COLO829 (cell line): ENCODE results near the gene PCAT7.
"Not testable (repeated sequence)": the region's sequence is repeated elsewhere in the genome, so short reads cannot be mapped to it uniquely, and the experiment has no call there.

Experiments
- DNase-seq: peaks from one replicate; pipeline ENCODE4 v3.0.0; 2012; ENCODE audit warnings: low spot score

Gene PCAT7

DNA sequence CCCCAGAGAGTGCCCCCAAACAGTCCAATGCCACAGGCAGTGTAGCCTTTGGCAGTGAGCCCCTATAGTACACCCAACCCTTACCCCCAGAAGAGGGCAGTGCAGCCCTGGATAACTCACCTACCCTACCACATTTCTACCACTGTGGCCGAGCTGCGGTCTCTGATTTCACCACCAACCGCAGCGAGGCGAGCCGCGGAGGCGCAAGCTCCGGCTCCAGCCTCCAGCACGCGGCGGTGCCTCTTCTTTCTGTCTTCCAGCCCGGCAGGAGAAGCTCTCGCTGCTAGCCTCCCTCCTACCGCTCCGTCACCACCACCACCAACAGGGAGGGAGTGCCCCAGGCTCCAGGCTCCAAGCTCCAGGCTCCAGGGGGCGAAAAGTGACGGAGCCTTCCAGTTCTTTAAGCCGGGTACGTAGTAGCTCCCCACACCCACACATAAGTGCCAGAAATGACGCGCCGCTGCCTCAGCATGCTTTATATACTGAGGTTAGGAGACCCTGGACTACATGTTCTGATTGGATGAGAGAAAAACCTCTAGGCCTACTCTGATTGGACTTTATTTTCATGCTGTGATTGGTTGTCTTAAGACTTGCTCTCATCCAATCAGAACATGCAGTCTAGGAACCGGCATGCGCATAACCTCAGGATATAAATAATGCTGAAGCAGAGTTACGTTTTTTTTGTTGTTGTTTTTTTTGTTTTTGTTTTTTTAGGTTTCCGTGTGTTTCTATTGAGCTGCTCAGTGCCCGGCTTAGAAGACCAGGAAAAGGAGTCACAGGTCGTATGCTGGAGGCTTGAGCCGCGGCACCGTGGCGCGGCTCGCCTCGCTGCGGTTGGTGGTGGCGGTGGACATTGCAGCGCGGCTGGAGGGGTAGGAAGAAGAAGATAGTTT lies at the start of gene PCAT7:
Gene PCAT7 (plus strand): TSS at position 645 of the 893 bp plus-strand sequence.
- peak; percentile 60 for DNase-seq

- DNase-seq, result not testable (repeated sequence)
Observed at GRCh38 chr9:94506370-94506769, 48.5 kb upstream of the PCAT7 start.

DNA sequence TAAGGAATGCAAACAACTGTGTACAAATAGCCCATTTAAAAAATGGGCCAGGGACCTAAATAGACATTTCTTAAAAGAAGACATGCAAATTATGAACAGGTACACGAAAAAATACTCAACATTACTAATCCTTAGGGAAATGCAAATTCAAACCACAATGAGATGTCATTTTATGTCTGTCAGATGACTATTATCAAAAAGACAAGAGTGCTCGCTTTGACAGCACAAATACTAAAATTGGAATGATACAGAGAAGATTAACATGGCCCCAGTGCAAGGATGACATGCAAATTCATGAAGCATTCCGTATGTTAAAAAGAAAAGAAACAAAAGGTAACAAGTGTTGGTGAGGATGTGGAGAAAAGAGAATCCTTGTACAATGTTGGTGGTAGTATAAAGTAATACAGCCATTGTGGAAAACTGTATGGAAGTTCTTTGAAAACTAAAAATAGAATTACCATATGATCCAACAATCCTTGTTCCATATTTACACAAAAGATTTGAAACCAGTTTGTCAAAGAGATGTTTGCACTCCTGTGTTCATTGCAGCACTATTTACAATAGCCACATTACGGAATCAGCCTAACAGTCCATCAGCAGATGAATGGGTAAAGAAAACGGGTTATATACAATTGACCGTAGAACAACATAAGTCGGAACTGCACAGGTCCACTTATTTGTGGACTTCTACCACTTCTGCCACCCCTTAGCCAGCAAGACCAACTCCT lies 47.2 kb upstream of the PCAT7 start:
- DNase-seq, result no peak

DNA sequence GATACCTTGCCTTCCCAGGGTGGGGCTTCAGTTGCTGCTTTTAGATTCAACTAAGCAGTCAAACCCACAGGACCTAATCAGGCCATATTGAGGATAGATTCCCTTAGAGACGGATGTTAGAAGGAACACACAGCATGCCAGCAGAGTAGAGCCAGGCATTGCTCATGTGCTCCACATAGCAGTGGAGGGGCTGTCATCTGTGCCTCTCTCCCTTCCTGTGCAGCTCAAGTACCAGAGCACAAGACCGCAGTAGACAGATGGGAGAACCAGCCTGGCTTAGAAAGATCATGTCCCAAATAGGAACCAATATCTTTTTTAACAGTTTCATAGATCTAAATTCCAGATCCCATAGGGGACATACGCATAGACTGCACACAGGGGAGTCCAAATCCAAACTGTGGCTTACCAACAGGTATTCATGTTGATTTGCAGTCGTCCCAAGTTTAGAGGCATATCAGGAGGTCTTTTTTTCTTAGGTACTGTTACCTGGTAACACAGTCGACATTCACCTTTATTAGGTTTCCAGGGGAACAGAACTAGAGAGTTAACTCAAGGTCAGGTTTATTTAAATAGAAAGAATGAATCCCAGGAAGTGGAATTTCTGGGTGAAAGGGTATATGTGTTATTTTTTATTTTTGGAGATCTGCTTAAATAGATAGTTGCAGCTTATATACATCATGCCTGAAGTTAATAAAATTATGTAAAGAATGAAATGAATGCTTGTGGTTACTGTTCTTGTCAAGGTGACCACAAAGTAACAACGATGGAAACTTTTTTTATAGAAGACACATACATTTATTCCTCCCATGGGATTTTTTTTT lies 43.5 kb upstream of the PCAT7 start:
- DNase-seq, result peak; percentile 5

GRCh38 chr9:94511955-94512265 lies 43.0 kb upstream of the PCAT7 start:
- no peak for DNase-seq

GRCh38 chr9:94514722-94515121 lies 40.2 kb upstream of the PCAT7 start:
- DNase-seq, result no peak

DNA sequence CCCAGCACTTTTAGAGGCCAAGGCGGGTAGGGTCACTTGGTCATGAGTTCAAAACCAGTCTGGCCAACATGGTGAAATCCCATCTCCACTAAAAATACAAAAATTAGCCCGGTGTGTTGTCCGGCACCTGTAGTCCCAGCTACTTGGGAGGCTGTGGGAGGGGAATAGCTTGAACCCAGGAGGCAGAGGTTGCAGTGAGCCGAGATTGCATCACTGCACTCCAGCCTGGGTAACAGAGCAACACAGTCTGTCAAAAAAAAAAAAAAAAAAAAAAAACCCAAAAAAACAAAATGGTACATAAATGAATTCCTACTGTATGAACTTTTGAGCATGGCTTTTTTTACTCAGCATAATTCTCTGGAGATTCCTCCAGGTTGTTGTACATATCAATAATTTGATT lies 37.6 kb upstream of the PCAT7 start:
- DNase-seq, result no peak

DNA sequence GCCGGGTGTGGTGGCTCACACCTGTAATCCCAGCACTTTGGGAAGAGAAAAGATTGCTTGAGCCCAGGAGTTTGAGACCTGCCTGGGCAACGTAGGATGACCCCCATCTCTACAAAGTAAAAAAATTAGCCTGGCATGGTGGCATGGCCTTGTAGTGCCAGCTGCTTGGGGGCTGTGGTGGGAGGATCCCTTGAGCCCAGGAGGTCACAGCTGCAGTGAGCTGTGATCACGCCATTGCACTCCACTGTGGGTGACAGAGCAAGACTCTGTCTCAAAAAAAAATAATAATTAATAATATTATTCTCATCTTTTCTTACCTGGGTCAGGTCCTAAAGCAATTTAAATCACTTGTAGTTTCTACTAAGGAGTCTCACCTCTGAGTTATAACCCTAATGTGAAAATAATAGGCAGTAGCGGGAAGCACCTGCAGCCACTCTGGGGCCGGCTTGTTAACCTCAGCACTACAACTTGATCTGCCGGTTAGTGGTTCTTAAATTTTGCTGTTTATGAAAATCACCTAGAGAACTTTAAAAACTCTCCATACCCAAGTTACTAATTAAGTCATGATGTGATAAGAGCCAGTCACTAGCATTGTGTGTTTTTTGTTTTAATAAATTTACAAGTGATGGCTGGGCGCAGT lies 29.4 kb upstream of the PCAT7 start:
- DNase-seq, result no peak

- no peak for DNase-seq
Observed at GRCh38 chr9:94526271-94526670, 28.6 kb upstream of the PCAT7 start.

- no peak for DNase-seq
Observed at GRCh38 chr9:94526951-94527350, 27.9 kb upstream of the PCAT7 start.

- DNase-seq, result no peak
Observed at GRCh38 chr9:94528886-94529285, 26.0 kb upstream of the PCAT7 start.

DNA sequence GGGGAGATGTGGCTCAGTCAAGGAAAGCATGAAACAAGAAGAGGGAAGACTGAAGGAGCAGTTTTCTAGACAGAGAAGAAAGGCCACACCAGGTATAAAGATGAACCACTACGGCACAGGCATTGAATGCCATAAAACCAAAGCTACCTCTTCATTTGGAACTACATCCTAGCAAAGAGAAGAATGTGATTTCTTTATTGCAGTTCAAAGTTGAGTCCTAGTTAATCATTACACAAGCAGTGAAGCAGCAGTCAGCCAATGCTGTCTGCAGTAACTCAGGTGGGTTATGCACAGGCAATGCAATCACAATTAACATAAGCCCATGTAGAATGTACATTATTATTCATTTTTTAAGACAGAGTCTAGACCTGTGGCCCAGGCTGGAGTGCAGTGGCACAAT lies 21.7 kb upstream of the PCAT7 start:
- DNase-seq, result no peak

GRCh38 chr9:94533601-94534000 lies 21.3 kb upstream of the PCAT7 start:
- no peak for DNase-seq

- no peak for DNase-seq
Observed at GRCh38 chr9:94534901-94535300, 20.0 kb upstream of the PCAT7 start.

DNA sequence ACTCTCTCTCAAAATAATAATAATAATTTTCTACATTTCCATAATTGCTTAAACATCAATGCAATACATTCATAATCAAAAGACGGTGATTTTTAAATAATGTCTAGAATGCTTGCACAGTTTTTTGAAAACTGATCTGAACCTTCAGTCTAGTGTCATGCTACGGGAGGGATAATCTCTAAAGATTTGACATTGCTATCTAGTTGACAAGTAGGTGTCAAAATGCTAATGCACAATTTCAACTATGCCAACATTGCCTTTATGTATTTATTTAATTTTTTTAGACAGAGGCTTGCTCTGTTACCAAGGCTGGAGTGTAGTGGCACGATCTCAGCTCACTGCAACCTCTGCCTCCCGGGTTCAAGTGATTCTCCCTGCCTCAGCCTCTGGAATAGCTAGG lies 16.0 kb upstream of the PCAT7 start:
- DNase-seq, result no peak

DNA sequence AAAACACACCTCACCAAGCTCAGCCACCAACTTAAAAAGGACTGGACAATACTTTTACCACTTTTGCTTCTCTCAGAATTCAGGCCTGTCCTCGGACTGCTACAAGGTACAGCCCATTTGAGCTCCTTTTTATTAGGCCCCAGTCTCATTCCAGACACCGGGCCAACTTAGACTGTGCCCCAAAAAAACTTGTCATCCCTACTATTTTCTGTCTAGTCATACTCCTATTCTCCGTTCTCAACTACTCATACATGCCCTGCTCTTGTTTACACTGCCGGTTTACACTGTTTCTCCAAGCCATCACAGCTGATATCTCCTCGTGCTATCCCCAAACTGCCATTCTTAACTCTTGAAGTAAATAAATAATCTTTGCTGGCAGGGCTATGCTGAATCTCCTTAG lies 10.5 kb upstream of the PCAT7 start:
- DNase-seq, result not testable (repeated sequence)

DNA sequence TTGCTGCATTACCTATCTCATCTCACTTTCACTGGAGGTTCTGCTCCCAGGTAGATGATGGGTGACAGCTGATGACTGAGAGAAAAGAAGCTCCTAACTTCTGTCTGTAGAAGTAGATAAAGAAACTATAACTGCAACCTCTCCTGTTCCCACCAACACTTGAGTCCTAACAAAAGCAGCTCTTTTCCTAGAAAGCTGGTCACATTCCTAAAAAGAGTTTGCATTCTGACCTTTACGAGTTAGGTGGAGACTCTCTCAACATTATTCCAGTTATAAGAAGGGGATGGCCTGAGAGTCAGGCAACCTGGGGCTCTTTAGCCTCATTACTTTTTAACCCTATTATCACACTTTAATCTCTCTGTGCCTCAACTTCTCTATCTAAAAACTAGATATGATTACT lies 8.9 kb upstream of the PCAT7 start:
- no peak for DNase-seq

- no peak for DNase-seq
Observed at GRCh38 chr9:94553029-94553938, 1.6 kb upstream of the PCAT7 start.

DNA sequence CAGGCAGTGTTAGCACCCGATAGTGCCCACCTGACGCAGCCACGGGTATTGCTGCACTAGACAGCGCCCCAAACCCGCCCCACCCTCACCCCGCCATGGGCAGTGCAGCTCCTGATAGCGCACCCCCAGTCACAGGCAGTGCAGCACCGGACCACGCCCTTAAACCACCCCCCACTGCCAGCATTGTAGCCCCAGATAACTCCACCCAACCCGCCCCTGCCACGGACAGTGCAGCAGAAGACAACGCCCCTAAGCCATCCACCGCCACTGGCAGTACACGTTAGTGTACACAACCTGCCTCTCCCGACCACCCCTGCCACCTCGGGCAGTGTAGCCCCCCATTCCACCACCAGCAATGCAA lies 825 bp upstream of the PCAT7 start:
- no peak for DNase-seq

- DNase-seq, result no peak
Observed at GRCh38 chr9:94557376-94557775, 2.5 kb downstream of the PCAT7 start.

GRCh38 chr9:94560237-94560636 lies 5.4 kb downstream of the PCAT7 start:
- no peak for DNase-seq
